SK-N-DZ (cell line): ENCODE measurements around the gene SKOR2.

Experiments
- small RNA-seq, 2 experiments: library from RNA; depleted of rRNA; stranded (forward); fragments of <200 nt; gene quantifications; one replicate each; pipeline ENCODE3, GENCODE V24; 2014

SKOR2 gene

Small RNA genes within 50 kb of the gene (small RNA-seq; reads per million reads assigned to genes)
- gene RNU6-1131P = 0 reads per million in 2 experiments
